GM11168 (cell line): ENCODE data around the gene CDH15.

ENCODE experiments used
- in situ Hi-C: fragments of 300-500 bp; cut with MboI; formaldehyde crosslinking; loops from one replicate; pipeline ENCODE4 v1.12.0; 2022; ENCODE audit warnings: low sequenced_read_pairs; ENCODE audit not compliant: unreplicated experiment

The CDH15 gene

DNA sequence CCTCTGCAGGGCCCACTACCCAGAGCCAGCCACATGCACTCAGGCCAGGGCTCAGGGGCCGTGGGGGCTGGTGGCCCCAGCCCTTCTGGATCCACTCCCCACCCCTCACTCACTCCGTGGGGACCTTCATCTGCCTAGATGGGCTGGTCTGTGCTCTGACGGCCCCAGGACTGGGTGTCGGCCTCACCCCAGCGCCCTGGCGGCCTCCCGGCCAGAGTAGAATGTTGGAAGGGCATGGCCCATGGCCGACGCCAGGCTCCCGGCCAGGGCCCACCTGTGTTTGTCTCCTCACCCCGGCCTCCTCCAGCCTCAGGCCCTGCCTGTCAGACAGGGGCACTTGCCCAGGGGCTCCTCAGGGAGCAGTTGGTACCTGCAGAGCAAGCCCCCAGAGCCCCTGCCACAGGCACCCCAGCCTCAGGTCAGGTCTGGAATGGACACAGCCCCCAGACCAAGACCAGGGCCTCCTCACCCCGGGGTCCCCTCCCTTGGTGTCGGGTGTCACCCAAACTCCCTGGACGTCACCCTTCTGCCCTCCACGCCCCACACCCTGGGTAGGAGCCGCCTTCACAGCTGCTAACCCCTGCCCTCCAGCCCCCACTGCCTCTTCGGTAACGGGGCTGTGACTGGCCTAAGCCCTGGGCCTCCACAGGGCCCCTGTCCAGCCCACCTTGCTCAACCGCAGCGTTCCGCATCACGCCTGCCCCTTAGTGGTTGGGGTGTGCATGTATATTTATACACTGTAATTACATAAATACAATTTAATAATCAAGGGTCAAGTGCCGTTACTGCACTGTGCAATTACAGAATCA lies 3.0 kb upstream of the CDH15 start:
- in situ Hi-C loops = loop anchor here (5.0 to 10.0 kb wide), 3 partner anchors 204 to 344 kb away; no protein-coding TSS in a partner anchor

DNA sequence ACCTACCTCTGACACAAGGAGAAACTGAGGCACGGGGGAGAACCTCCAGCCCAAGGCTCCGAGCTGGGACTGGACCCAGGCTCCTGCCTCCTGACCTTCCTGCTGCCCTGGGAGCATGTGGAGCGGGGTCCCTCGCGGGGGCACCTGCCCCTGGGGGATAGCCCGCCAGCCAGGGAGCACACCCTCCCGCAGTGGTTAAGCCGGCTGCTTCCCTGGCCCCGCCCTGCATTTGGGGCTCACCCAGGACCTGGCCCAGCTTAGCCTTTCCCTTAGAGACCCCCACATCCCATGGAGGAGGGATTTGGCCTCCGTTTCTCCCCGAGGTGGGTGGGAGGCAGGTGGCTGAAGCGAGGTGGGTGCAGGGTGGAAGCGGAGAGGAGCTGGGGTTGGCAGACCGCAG lies 1.8 kb upstream of the CDH15 start:
- in situ Hi-C loops = loop anchor here (5.0 to 10.0 kb wide), 3 partner anchors 205 to 345 kb away; no protein-coding TSS in a partner anchor

DNA sequence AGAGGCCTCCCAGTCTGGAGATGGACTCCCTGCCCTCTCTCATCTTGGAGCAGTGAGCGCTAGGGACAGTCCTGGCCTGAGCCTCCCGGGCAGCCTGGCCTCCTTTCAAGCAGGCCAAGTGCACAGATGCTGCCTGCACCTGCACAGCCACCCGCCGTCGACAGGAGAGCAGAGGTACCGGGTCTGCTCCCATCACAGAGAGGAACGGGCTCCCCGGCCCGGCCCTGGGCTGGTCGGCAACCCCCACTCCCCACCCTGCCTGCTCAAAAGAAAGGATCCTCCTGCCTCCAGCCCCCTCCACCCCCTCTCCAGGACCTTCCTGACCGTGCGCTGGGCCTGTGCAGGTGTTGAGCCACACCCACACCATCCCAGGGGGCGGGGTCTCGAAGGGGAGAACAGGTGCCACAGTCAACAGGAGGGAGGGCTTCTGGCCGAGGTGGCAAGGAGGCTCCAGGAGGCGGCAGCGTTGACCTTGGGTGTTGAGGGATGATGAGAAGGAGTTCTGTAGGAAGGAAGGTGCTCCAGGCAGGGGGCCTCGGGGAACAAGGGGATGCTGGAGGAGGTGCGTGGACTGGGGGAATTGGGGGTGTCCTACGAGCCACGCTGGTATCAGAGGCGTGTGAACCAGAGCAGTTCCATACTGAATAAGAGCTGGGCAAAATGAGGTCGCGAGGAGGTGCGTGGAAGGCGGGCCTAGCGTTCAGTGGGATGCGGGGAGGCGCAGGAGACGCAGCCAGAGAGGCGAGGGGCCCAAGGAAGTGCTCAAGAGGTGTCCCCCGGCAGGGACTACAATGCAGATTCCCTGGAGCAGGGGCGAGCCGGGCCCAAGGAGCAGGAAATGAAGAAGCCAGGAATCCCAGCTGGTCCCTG lies 967 bp upstream of the CDH15 start:
- in situ Hi-C loops = no loop called here

DNA sequence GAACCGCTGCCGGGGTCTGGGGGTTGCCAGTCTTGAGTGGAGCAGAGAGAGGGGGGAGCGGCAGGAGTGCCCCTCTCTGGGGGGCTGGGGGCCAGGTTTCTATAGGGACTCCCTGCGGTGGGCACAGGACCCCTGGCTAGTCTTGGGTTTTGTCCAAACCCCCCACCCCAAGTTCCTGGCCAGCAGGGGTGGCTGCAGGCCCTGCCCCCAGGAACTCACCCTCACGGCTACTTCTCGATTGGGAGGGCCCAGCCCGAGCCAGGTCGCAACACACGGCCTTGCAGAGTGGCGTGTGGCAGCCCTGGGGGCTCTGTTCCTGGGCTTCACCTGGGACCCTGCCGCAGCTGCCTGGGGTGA lies 601 bp downstream of the CDH15 start:
- in situ Hi-C loops = no loop called here

DNA sequence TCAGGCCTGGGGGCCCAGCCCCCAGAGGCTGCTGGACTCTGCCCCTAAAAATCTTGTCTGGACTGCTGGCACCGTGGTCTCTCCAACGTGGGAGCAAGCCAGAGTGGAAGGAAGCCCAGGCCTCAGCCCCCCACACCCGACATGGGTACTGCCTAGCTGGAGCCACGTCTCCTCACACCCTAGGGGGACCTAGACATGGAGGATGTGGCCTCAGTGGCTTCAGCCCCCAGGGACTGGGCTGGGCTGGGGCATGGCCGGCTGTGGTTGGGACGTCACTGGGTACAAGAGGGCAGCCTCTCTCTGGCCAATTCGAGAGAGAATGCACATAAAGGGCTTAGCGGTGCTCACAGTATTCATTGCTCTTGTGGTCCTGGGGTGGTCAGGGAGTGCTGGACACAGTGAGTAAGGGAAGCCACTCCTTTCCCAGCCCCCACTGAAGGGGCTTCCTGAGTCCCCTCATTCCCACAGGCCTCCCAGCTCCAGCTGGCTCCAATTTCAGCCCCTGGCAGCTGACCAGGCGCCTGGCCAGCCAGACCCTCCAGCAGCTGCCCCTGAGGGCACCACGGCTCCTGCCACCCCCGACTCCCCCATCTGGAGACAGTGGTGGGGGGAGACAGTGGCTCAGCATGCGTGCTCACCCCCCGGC lies 1.1 kb downstream of the CDH15 start:
- in situ Hi-C loops = no loop called here

DNA sequence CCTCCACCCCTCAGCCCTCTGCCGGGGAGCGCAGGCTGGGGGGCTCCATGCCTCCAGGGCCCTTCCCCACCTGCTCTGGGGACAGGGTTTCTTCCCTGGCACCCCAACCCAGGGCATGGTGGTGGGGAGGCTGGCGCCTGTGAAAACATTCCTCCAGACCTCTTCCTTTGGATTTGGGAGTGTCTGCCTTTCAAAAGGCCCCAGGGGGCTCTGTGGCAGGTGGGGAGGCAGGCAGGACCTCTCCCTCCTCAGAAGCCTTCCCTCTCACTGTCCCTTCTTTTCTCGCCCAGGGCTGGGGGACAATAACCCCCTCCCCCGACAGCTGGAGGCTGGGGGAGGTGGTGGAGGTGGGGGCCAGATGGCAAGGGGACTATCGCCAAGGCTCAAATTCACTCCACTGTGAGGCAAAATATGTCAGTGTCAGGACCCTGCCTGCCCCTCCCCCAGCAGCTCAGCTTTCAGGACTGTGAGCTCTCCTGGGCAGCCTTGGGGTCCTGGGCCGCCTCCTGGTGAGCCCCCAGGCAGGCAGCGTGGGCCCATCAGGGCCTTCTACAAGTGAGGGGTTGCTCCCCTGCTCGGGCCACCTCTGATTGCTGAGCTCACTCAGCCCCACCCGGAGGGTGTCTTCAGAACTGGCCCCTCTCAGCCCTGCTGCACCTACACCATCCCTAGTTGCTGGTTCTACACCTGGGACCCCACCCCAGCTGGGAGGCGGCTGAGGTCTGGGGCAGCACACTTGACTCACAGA lies 1.8 kb downstream of the CDH15 start:
- in situ Hi-C loops = no loop called here

DNA sequence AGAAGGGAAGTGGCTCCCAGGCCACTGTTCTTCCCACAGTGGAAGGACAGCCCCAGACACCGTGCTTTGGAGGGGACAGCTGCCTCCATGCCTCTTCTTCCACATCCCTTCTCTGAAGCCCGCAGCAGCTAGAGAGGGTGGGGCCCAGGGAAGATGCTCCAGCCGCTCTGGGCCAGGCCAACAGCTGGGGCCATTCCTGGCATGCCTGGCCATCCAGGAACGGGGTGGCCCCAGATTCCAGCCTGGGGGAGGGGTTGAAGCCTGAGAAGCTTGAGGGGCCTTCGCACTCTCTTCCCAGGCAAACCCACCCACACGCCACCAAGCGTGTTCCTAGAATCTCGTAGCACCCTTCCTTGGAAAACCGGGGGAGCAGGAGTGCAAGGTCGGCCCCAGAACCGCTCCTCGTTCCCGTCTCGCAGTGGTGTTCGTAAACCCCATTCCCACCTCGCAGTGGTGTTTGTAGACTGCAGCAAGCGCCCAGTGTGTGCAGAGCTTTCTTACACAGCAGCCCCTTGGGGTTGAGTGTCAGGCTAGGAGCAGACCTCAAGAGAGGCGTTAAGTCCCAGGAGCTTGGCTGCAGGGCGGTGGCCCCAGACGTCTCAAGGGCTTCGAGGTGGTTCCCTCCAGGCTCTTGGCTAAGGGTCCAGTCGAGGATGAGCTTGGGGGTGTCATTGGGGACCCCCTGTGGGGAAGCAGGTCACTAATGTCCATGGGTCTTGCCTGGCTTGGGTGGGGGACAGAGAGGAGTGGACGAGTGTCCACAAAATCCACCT lies 2.7 kb downstream of the CDH15 start:
- in situ Hi-C loops = no loop called here

DNA sequence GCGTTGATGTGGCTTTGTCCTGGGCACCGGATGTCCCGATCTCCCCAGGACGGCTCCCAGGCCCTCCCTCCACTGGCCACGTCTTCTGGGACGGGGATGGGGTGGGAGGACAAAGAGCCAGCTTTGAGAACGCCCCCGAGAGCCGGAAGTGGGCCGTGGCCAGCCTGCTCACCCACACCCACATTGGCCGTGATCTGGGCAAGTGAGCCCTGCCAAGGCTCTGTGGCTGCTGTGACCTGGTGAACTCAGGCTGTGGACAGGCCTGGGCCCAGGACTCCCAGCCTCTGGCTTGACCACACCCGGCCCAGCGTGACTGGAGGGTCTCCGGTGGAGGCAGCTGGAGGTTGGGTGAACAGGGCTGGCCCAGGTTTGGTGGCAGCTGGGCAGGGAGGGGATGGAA lies 3.3 kb downstream of the CDH15 start:
- in situ Hi-C loops = no loop called here

DNA sequence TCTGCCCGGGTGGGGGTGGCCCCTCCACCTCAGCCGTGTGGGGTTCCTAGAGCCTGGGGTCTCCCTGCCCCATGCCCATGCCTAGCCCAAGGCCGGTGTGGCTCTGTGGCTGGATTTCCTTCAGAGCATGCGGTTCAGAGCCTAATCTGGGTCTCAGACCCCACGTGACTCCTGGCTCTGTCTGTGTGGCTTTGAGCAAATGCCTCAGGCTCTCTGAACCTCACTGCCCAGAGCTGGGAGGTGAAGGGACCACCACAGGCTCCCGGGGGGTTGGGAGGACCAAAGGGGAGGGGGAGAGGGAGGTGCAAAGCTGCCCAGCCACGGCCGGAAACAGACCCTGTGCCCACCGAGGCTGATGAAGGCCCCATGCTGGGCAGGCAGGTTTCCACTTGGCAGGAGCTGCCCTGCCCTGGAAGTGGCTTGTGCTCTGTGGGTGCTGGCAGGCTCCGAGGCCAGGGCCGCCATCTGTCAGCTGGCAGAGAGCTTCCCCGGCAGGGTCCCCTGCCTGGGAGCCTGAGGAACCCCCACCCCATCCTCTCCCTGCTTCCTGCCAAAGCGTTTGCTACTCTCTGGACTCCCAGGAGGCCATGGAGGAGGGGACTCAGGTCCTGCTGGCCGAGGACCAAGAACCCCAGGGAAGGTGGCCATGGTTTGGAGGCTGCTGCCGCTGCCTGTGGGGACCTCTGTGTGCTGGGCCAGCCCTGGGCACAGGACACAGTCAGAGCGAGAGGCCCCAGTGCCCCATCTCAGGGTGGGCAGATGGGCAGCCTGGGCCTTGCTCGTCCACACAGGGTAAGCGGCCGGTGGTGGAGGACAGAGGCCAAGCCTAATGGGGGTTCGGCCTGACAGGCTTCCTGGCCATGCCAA lies 4.0 kb downstream of the CDH15 start:
- in situ Hi-C loops = no loop called here

DNA sequence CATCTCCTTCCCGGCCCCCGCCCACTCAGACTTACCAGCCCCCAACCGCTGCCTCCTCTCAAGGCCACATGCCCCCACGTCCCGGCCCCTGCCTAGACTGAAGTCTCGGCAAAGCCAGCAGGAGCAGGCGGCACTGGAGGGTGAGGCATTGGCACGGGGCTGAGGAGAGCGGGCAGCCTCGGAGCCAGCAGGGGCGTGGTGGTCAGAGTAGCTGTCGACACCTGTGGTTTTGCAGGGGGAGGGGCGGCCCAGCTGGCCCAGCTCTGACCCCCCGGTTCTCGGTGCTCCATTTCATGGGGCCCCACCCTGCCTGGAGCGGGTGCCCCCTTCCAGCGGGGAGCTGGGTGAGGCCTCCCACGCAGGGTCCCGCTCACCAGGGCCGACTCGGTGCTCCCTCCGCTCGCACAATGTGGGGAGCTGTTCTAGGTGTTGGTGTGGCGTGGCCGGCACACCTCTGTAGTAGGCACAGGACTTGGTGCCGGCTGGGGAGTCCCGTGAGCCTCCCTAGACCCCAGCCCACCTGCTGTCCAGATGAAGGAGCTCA lies 4.7 kb downstream of the CDH15 start:
- in situ Hi-C loops = no loop called here

DNA sequence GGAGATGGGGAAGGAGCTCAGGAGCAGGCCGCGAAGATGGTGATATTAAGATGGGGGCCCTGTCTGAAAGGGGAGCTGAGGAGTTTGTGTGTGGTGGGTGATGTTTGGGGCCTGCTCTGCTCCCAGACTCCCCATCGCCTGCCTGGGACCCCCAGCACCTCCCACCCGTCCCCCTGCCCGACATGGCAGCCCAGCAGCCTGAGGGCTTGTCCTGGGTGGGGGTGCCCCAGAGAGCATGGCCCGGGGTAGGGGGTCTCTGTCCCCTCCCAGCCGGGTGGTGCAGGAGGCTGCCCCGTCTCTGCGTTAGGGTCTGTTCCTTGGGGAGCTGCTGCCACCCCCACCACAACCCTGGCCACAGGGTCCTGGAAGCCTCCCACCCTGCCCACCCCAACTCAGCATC lies 5.2 kb downstream of the CDH15 start:
- in situ Hi-C loops = no loop called here

DNA sequence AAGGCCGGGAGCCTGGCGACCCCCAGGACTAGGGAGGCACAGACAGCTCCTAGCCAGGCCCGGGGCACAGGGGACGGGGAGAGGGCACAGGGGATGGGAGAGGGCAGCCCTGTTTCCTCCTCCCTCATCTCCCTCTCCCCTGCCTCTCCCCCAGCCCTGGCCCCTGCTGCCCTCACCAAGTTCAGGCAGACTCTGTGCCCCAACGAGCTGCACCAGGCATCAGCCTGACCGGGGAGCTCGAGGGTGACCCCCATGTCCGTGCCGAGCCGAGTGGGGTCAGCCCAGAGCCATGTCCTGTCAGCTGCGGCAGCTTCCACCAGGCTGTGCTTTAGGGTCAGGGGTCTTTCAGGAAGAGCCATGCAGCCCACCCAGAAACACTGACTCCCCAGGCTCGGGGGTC lies 6.0 kb downstream of the CDH15 start:
- in situ Hi-C loops = no loop called here

DNA sequence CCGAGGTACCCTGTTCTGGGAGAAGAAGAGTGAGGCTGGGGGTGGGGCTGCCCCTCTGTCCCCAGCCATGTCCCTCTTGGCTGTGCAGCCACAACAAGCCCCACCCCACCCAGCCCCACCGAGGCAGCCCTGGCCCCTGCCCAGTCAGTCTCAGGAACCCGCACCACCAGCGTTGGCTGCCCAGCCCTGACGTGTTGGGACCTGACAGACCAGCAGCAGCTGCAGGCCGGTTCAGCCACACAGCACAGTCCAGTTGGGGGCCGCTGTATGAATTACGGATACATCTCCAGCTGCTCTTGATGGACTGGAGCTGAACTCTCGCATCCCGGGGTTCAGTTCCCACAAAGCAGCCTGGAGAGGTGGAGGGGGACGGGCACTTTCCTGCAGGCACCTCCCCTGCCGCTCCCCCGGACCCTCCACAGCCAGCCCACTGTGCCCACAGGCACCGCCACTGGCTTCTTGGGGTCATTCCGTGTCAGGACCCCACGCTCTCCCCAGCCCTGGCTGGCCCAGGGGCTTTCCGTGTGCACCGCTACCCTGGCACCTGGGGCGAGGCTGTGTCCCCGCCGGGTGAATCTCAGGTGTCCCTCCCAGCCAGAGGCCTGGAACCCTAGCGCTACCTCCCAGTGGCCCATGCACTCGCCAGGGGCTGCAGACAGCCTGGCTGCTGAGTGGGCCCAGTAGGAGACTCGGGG lies 7.1 kb downstream of the CDH15 start:
- in situ Hi-C loops = no loop called here

DNA sequence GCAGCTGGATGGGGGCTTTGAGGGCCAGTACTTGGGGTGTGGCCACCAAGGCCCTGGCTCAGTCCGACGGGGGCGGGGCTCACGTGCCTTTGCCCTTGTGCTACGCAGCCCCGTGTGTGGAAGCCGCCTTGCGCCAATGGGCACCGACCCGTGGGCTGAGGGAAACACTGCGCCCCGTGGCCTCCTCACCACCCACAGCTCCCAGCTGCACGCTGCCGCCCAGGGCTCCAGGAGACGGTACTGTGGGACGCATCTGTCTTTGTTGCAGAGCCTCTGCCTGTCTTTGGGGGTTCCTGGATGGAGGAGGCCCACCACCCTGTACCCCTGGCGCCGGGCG lies 7.6 kb downstream of the CDH15 start:
- in situ Hi-C loops = no loop called here

DNA sequence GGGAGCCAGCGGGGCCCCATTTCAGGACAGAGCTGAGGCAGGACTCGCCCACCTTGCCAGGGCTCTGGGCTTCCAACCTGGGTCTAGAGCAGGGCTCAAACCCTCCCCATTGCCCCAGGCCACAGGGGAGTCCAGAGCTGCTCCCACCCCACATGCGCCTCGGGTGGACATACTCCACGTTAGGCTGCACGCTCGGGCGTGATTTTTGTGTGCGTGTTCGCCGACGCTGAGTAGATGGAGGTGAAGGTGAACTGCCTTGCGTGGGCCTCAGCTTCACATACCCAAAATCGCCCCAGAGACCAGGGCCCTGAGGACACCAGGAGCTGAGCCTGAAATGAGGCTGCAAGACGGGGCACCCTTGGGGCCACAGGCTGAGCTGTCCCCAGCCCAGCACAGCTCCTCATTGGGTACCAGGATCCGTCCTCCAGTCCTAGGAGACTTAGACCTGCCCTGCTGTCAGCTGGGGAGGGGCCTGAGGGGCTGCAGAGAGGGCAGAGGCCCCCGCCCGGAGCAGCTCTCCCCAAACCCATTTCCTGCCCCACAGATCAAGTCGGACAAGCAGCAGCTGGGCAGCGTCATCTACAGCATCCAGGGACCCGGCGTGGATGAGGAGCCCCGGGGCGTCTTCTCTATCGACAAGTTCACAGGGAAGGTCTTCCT lies 8.2 kb downstream of the CDH15 start:
- in situ Hi-C loops = no loop called here

DNA sequence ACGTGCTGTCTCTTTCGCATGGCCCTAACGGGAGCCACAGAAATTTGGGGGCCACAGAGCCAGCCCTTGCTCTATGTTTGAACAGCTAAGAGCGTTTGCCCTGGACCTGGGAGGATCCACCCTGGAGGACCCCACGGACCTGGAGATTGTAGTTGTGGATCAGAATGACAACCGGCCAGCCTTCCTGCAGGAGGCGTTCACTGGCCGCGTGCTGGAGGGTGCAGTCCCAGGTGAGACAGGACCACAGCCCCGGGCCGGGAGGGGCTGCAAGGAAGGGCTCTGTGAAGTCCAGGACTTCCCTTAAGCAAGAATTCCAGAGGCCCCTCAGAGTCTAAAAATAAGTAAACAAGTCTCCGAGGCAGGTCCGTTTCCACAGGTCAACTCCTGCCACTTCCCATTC lies 11.9 kb downstream of the CDH15 start:
- in situ Hi-C loops = no loop called here

DNA sequence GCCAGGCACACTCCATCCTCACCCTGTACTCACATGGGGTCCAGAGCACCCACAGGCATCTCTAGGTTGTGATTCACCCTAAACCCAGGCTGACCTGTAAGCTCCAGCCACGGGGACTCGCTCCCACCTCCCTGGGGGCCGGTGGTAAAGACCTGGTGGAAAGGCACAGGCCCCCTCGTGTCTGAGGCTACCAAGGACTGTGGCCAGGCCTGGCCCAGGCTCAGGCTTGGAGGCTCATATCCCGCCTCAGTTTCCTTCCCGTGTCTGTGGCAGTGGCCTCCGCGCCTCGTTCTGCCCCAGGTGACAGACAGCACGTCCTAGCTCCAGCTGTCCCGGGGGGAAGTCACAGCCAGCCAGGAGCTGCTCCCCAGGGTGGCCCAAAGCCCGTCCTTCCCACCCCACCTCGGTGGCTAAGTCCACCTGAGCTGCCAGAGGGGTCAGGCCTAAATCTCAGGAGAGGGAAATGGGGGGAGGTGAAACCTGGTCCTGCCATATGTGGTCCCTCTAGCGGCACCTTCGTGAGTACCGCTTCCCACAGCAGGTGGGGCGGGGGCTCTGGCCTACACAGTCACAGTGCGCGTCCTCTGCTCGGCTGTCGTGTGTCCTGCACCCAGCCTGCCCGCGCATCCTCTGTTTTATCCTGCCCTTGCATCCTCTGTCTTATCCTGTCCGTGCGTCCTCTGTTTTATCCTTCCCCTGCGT lies 12.6 kb downstream of the CDH15 start:
- in situ Hi-C loops = no loop called here
